Measurements from ENCODE around the gene PDZD8.

The PDZD8 gene

GRCh38 chr10:117390420-117390819 lies 15.2 kb upstream of the PDZD8 start:
- DNase-seq: no peak

DNA sequence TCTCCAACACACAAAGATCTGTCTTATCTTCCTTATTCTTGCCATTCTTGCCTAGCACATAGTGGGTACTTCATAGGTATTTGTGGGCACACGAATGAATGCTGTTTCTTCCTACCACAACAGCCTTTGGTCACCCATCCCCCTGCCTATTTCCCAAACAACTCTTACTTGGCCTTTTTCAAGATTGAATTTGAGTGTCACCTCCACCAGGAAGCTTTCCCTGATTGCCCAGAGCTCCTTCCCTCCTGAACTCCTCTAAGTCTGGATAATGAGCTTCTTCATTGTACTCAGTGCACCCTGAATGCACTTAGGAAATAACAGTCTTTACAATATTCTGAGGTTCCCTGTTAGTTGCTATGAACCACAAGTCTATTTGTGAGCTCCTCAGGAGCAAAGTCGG lies 11.6 kb upstream of the PDZD8 start:
- no peak for DNase-seq

DNA sequence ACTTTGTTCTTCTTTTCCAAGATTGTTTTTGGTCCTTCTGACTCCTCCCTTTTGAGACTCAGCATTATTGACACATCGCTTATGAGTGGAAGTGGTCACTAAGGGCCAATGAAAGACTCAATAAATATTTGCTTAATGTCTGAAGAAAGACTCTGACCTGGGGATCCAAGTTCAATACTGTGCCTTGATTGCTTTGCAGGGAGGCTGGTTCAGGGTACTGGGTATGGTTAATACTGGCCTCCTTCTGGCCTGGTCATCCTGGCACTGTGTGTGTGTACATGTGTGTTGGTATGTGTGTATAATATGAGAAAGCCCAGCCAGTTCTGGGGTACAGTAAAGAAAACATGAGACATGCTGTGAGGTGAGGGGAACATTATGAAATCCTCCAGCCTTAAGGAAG lies 7.6 kb upstream of the PDZD8 start:
- DNase-seq: no peak

GRCh38 chr10:117374506-117375359 lies 507 bp downstream of the PDZD8 start:
- DNase-seq: peak in 1 of 2 experiments; percentile 12

DNA sequence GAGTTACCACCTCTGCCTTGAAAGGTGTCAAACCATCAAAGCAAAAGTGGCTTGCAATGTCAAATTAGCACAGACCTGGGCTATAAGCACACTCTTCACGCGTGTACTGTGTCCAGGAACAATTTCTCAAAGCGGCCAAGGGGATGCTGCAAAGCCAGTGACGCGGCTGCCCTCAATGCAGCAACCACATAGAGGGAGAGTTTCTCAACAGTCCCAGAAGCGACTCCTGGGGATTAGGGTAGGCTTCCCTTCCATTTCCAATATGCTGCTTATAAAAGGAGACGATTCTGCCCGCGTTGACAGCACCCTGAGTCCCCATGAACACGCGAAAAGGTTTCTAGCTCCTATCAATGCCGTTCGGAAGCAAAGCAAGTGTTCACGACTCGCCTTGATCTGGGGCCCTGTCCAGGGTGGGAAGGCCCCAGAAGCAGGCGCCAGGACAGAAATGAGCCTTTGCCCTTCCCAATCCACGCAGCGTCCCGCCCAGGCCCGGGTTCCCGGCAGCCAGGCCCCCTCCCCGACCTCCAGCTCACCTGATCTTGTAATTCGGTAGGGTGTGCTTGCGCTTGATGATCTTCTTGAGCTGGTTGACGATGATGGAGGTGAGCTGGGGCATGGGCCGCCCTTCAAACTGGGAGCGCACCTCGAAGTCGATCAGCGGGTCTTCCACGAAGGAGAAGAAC lies 1.3 kb downstream of the PDZD8 start:
- DNase-seq: no peak

- no peak for DNase-seq
Observed at GRCh38 chr10:117370205-117370604, 5.0 kb downstream of the PDZD8 start.

- DNase-seq: no peak
Observed at GRCh38 chr10:117367718-117368117, 7.5 kb downstream of the PDZD8 start.

GRCh38 chr10:117366741-117367140 lies 8.5 kb downstream of the PDZD8 start:
- no peak for DNase-seq

DNA sequence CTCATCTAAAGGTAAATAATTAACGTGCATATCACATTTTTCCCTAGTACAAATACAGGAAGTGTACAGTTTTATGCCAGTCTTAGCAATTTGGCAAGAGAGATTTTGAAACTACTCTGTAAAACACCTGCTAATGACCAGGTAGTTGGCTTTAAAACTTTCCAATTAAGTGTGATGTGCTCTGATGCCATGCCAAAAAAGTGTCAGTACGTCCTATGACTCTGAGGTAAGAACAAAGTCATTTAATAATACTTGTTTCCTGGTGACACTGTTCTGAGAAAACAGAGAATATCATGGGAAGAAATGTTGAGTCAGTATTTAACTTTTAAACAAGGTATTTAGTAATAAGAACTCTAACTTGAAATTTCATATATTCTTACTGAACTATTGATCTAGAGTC lies 9.6 kb downstream of the PDZD8 start:
- DNase-seq: no peak

GRCh38 chr10:117364110-117364960 lies 10.9 kb downstream of the PDZD8 start:
- no peak for DNase-seq

DNA sequence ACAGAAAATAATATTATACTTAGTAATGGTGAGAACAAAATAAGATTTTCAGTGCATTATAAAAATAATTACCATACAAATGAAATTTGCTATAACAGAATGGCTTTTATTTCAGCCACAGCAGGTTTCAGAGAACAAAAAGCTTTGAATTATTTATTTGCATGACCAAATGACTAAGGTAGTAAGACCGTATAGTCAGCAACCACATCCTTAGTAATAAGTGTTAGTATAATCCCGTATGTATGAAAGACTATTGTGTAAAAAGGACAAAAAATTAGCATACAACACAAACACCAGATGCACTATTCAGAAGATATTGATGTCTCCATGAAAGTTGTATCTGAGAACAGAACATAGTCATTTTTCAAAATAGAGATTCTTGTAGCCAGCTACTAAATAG lies 12.2 kb downstream of the PDZD8 start:
- DNase-seq: no peak

GRCh38 chr10:117362313-117362712 lies 12.9 kb downstream of the PDZD8 start:
- DNase-seq: no peak

GRCh38 chr10:117360994-117361667 lies 14.1 kb downstream of the PDZD8 start:
- DNase-seq: no peak

GRCh38 chr10:117360016-117360415 lies 15.2 kb downstream of the PDZD8 start:
- peak in 1 of 2 experiments; percentile 16 for DNase-seq

- no peak for DNase-seq
Observed at GRCh38 chr10:117355072-117355471, 20.2 kb downstream of the PDZD8 start.

DNA sequence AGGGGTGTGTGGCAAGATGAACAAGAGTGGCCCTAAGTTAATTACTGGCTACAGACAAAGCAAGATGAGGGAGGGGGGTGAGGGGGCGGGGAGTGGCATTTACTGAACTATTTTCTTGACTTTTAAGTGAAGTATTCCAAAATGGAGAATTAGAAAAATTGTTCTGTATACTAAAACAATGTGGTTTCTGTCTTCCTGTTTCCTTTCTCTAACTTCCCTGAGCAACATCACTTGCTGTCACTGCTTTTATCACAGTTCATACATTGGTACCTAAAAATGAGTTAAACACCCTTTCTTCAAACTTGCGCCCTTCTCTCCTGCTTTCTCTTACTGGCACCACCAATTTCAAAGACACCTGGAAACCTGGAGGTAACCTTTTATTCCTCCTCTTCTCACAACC lies 21.6 kb downstream of the PDZD8 start:
- no peak for DNase-seq

- no peak for DNase-seq
Observed at GRCh38 chr10:117352724-117353123, 22.5 kb downstream of the PDZD8 start.

- DNase-seq: no peak
Observed at GRCh38 chr10:117351996-117352395, 23.2 kb downstream of the PDZD8 start.

GRCh38 chr10:117351558-117351957 lies 23.7 kb downstream of the PDZD8 start:
- no peak for DNase-seq

DNA sequence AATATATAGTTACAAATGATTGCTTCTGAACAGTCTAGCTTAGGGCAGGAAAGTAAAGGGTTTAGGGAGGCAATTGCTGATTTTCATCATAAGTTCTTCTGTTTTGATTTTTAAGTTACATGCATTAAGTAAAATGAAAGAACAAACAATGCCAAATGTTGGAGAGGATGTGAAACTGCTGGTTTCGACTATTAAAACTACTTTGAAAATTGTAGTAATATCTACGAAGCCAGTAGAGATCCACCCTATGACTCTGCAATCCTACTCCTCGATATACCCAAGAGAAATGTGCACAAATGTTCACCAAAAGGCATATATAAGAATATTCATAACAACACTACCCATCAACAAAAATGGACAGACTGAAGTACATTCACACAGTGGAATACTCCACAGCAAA lies 24.3 kb downstream of the PDZD8 start:
- DNase-seq: no peak

- DNase-seq: no peak
Observed at GRCh38 chr10:117348236-117348635, 27.0 kb downstream of the PDZD8 start.

- DNase-seq: no peak
Observed at GRCh38 chr10:117346574-117346973, 28.7 kb downstream of the PDZD8 start.

DNA sequence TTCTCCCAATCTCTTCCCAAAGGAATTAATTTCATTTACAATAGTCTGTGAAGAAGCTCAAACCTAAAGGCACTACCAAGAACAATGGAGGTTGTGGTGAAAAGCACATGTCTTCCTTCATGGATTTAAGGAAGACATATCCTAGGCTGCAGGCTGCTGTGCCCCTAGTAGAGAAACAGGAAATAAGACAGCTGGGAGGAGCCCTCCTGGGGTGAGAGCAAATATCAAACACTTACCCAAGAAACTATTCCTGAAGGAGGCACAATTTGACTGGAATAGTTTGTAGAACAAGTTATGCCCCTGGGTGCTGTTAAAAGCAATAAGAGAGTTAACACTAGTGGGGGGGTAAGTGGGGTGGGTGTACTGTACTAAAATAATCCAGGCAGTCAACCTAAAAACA lies 30.1 kb downstream of the PDZD8 start:
- DNase-seq: no peak
